ENCODE measurements around the gene ATP2B2.

GRCh38 chr3:10357592-10358308 is 147.6 kb downstream of the ATP2B2 start:
- TF ChIP-seq POLR2A (IDR thresholded peaks at IDR 0.05): no peak
- no peak for TF ChIP-seq CTCF (IDR thresholded peaks at IDR 0.05)

All from right lobe of liver (tissue), 4 donors.